Liver (tissue), 9 donors: Measurements from ENCODE around the gene ABTB2. TPM values are rescaled to one million over a fixed set of nuclear protein-coding genes. Genes with fewer than 3 reads are reported as not detected.

Experiments
- DNase-seq: peaks from one replicate; pipeline ENCODE4 v3.0.0-alpha.2; 2017; ENCODE audit warnings: low spot score
- H3K27ac ChIP-seq, 2 donors: one replicate each; pipeline ENCODE4 v1.7.0; 2013; ENCODE audit warnings: inconsistent platforms in 2 of 2, low read length in 2 of 2, control low read depth in 1 of 2, low read depth in 1 of 2, mild to moderate bottlenecking in 1 of 2
- H3K27me3 ChIP-seq, 4 donors: one replicate each; pipeline versions ENCODE4 v1.6.1 to v1.7.0; 2013; ENCODE audit warnings: low read length in 3 of 4, inconsistent platforms in 1 of 4, mild to moderate bottlenecking in 1 of 4, moderate library complexity in 1 of 4; ENCODE audit not compliant: control insufficient read depth in 4 of 4, insufficient read depth in 4 of 4
- H3K36me3 ChIP-seq, 4 donors: one replicate each; pipeline versions ENCODE4 v1.6.1 to v1.7.0; 2013; ENCODE audit warnings: low read length in 3 of 4, mild to moderate bottlenecking in 3 of 4, low read depth in 1 of 4, moderate library complexity in 1 of 4; ENCODE audit not compliant: control insufficient read depth in 4 of 4, insufficient read depth in 3 of 4
- H3K4me1 ChIP-seq, 4 donors: one replicate each; pipeline versions ENCODE4 v1.6.1 to v1.7.0; 2013; ENCODE audit warnings: low read length in 3 of 4, mild to moderate bottlenecking in 3 of 4, moderate library complexity in 1 of 4; ENCODE audit not compliant: control insufficient read depth in 4 of 4, insufficient read depth in 4 of 4
- H3K4me3 ChIP-seq, 3 donors: one replicate each; pipeline versions ENCODE4 v1.6.1 to v1.7.0; 2013; ENCODE audit warnings: low read length in 3 of 3, control low read depth in 1 of 3, low read depth in 1 of 3, mild to moderate bottlenecking in 1 of 3
- H3K9ac ChIP-seq, 2 donors: one replicate each; pipeline ENCODE4 v1.7.0; 2013; ENCODE audit warnings: low read length in 2 of 2, mild to moderate bottlenecking in 2 of 2, moderate library complexity in 2 of 2, control low read depth in 1 of 2, low read depth in 1 of 2
- H3K9me3 ChIP-seq, 4 donors: one replicate each; pipeline versions ENCODE4 v1.6.1 to v1.7.0; 2013; ENCODE audit warnings: low read length in 3 of 4; ENCODE audit not compliant: control insufficient read depth in 4 of 4
- ATF3 ChIP-seq: IDR thresholded peaks from 2 replicates; pipeline ENCODE4 v1.6.1; 2016; ENCODE audit warnings: antibody characterized with exemption
- EGR1 ChIP-seq, 2 donors: IDR thresholded peaks; 2 replicates each; pipeline ENCODE4 v1.6.1; 2016 to 2018; ENCODE audit warnings: antibody characterized with exemption in 2 of 2, low read depth in 2 of 2
- FOXA1 ChIP-seq: IDR thresholded peaks from 2 replicates; pipeline ENCODE4 v1.6.1; 2016; ENCODE audit warnings: antibody characterized with exemption
- FOXA2 ChIP-seq: IDR thresholded peaks from 2 replicates; pipeline ENCODE4 v1.6.1; 2016; ENCODE audit warnings: antibody characterized with exemption
- GABPA ChIP-seq, 2 donors: IDR thresholded peaks in 1 of 2; conservative IDR thresholded peaks in 1 of 2; 2 replicates each; pipeline ENCODE4 v1.6.1; 2016; ENCODE audit warnings: antibody characterized with exemption in 2 of 2, mild to moderate bottlenecking in 1 of 2, moderate library complexity in 1 of 2
- HNF4A ChIP-seq, 2 donors: conservative IDR thresholded peaks; 2 replicates each; pipeline ENCODE4 v1.6.1; 2016; ENCODE audit warnings: antibody characterized with exemption in 2 of 2, mild to moderate bottlenecking in 2 of 2
- JUND ChIP-seq, 2 donors: IDR thresholded peaks; 2 replicates each; pipeline ENCODE4 v1.6.1; 2016; ENCODE audit warnings: antibody characterized with exemption in 2 of 2
- MAX ChIP-seq: IDR thresholded peaks from 2 replicates; pipeline ENCODE4 v1.6.1; 2016; ENCODE audit warnings: antibody characterized with exemption
- NR2F2 ChIP-seq: IDR thresholded peaks from 2 replicates; pipeline ENCODE4 v1.6.1; 2016; ENCODE audit warnings: antibody characterized with exemption
- RXRA ChIP-seq, 2 donors: IDR thresholded peaks; 2 replicates each; pipeline ENCODE4 v1.6.1; 2017 to 2018; ENCODE audit warnings: antibody characterized with exemption in 2 of 2, mild to moderate bottlenecking in 1 of 2
- YY1 ChIP-seq: IDR thresholded peaks from 2 replicates; pipeline ENCODE4 v1.6.1; 2016; ENCODE audit warnings: antibody characterized with exemption, mild to moderate bottlenecking
- WGBS: extraction: QIAGEN DNeasy Blood & Tissue Kit; methylation state at CpG from one replicate; pipeline ENCODE4 v1.1.7; 2013; 5-methylcytosine and 5-hydroxymethylcytosine counted together
- polyA plus RNA-seq, 2 donors: library from polyadenylated mRNA; stranded (reverse) in 1 of 2; unstranded in 1 of 2; fragments of 200-250 nt in 1 of 2; fragments of >200 nt in 1 of 2; fragmentation: Nextera tagmentation in 1 of 2; extraction: Ambion mirVana in 1 of 2; gene quantifications; one replicate each; pipeline versions ENCODE4 v1.2.1 to v1.2.3, GENCODE V29; 2013 to 2015
- total RNA-seq, 2 donors: library from RNA; depleted of rRNA; stranded (reverse); fragments of >200 nt; gene quantifications; one replicate each; pipeline ENCODE4 v1.2.3, GENCODE V29; 2014
- donor health status: healthy.
- donor health status: healthy.
- donor health status: healthy.
- donor health status: healthy.
- donor health status: healthy.

The ABTB2 gene
- total and polyA plus RNA-seq, 4 donors: 2.4 to 8.9 (median 6.1) TPM

- no peak for DNase-seq
- Histone ChIP-seq H3K4me1 (no peaks in the 10 kb centered on the region), H3K9ac (no peak overlapping the region), H3K4me3 (no peak overlapping the region), H3K9me3 (no peaks in the 10 kb centered on the region), H3K27me3 (no peaks in the 10 kb centered on the region), H3K36me3 (peaks cover 18 to 66% (median 58%) of the 10 kb centered on the region in 4 donors), H3K27ac (no peak overlapping the region)
- TF ChIP-seq RXRA (IDR thresholded peaks at IDR 0.05) (no peak), FOXA1 (no peak), NR2F2 (no peak), MAX (no peak), YY1 (no peak), ATF3 (no peak), GABPA (IDR thresholded peaks at IDR 0.05 in 1 of 2, conservative IDR thresholded peaks at IDR 0.05 in 1 of 2) (no peak)
- WGBS: 90% methylated on average over 4 of the region's 4 CpGs
Observed at GRCh38 chr11:34124885-34125668, 232.7 kb downstream of the ABTB2 start.

- Histone ChIP-seq H3K27me3 (no peaks in the 10 kb centered on the region), H3K36me3 (peaks cover 13 to 80% (median 70%) of the 10 kb centered on the region in 4 donors), H3K27ac (no peak overlapping the region), H3K4me1 (no peaks in the 10 kb centered on the region), H3K4me3 (no peak overlapping the region), H3K9me3 (no peaks in the 10 kb centered on the region), H3K9ac (no peak overlapping the region)
- TF ChIP-seq FOXA2 (no peak), JUND (IDR thresholded peaks at IDR 0.05) (no peak), ATF3 (no peak), HNF4A (conservative IDR thresholded peaks at IDR 0.05) (no peak)
- no peak for DNase-seq
- WGBS: 97% methylated on average over 4 of the region's 4 CpGs
Observed at GRCh38 chr11:34120651-34121050, 237.2 kb downstream of the ABTB2 start.

- no peaks in the 10 kb centered on the region for H3K9me3 ChIP-seq
- no peak overlapping the region for H3K4me3 ChIP-seq
- peaks cover 14 to 87% (median 77%) of the 10 kb centered on the region in 4 donors for H3K36me3 ChIP-seq
- H3K27ac ChIP-seq: no peak overlapping the region
- WGBS: 95% methylated on average over 5 of the region's 5 CpGs
- no peak for DNase-seq
- TF ChIP-seq YY1: no peak
- no peak for TF ChIP-seq NR2F2
- no peak for TF ChIP-seq EGR1 (IDR thresholded peaks at IDR 0.05; ENCODE audit: low read depth in 2 of 2)
- no peak overlapping the region for H3K9ac ChIP-seq
- H3K27me3 ChIP-seq: no peaks in the 10 kb centered on the region
- no peaks in the 10 kb centered on the region for H3K4me1 ChIP-seq
Observed at GRCh38 chr11:34114471-34114870, 243.3 kb downstream of the ABTB2 start.

GRCh38 chr11:34114014-34114413, 243.8 kb downstream of the ABTB2 start:
- no peak overlapping the region for H3K27ac ChIP-seq
- peaks cover 10 to 86% (median 77%) of the 10 kb centered on the region in 4 donors for H3K36me3 ChIP-seq
- 96% methylated on average over 2 of the region's 2 CpGs for WGBS
- H3K4me1 ChIP-seq: no peaks in the 10 kb centered on the region
- H3K27me3 ChIP-seq: no peaks in the 10 kb centered on the region
- TF ChIP-seq GABPA (IDR thresholded peaks at IDR 0.05 in 1 of 2, conservative IDR thresholded peaks at IDR 0.05 in 1 of 2): no peak
- no peaks in the 10 kb centered on the region for H3K9me3 ChIP-seq
- H3K4me3 ChIP-seq: no peak overlapping the region
- DNase-seq: no peak
- no peak overlapping the region for H3K9ac ChIP-seq
